ENCODE measurements around the gene SND1.

SND1 gene

GRCh38 chr7:128026551-128026950, 374.6 kb downstream of the SND1 start:
- TF ChIP-seq NFIC (IDR thresholded peaks at IDR 0.05) = no peak

- TF ChIP-seq YY1 (IDR thresholded peaks at IDR 0.05; ENCODE audit: low read depth) (no peak), NFIC (IDR thresholded peaks at IDR 0.05) (no peak), FOXM1 (IDR thresholded peaks at IDR 0.05; ENCODE audit: borderline replicate concordance, low read depth) (no peak), EGR1 (IDR thresholded peaks at IDR 0.05) (no peak), TEAD4 (IDR thresholded peaks at IDR 0.05) (no peak), ZBTB7A (IDR thresholded peaks at IDR 0.05; ENCODE audit: low read depth) (no peak), CREB1 (IDR thresholded peaks at IDR 0.05; ENCODE audit: low read depth) (no peak), TAF1 (IDR thresholded peaks at IDR 0.05; ENCODE audit: low read depth) (no peak), TCF12 (IDR thresholded peaks at IDR 0.05; ENCODE audit: low read depth) (no peak), RAD21 (IDR thresholded peaks at IDR 0.05; ENCODE audit: low read depth) (no peak), EP300 (IDR thresholded peaks at IDR 0.05; ENCODE audit: borderline replicate concordance) (no peak)
- TF ChIP-seq, protein P1, sequence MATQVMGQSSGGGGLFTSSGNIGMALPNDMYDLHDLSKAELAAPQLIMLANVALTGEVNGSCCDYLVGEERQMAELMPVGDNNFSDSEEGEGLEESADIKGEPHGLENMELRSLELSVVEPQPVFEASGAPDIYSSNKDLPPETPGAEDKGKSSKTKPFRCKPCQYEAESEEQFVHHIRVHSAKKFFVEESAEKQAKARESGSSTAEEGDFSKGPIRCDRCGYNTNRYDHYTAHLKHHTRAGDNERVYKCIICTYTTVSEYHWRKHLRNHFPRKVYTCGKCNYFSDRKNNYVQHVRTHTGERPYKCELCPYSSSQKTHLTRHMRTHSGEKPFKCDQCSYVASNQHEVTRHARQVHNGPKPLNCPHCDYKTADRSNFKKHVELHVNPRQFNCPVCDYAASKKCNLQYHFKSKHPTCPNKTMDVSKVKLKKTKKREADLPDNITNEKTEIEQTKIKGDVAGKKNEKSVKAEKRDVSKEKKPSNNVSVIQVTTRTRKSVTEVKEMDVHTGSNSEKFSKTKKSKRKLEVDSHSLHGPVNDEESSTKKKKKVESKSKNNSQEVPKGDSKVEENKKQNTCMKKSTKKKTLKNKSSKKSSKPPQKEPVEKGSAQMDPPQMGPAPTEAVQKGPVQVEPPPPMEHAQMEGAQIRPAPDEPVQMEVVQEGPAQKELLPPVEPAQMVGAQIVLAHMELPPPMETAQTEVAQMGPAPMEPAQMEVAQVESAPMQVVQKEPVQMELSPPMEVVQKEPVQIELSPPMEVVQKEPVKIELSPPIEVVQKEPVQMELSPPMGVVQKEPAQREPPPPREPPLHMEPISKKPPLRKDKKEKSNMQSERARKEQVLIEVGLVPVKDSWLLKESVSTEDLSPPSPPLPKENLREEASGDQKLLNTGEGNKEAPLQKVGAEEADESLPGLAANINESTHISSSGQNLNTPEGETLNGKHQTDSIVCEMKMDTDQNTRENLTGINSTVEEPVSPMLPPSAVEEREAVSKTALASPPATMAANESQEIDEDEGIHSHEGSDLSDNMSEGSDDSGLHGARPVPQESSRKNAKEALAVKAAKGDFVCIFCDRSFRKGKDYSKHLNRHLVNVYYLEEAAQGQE (IDR thresholded peaks at IDR 0.05; ENCODE audit: low read depth) = no peak
- TF ChIP-seq, protein P2, sequence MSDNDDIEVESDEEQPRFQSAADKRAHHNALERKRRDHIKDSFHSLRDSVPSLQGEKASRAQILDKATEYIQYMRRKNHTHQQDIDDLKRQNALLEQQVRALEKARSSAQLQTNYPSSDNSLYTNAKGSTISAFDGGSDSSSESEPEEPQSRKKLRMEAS (IDR thresholded peaks at IDR 0.05) = no peak
- TF ChIP-seq, protein P3, sequence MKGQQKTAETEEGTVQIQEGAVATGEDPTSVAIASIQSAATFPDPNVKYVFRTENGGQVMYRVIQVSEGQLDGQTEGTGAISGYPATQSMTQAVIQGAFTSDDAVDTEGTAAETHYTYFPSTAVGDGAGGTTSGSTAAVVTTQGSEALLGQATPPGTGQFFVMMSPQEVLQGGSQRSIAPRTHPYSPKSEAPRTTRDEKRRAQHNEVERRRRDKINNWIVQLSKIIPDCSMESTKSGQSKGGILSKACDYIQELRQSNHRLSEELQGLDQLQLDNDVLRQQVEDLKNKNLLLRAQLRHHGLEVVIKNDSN (IDR thresholded peaks at IDR 0.05) = no peak
Measured at GRCh38 chr7:128027485-128027980, 375.5 kb downstream of the SND1 start.

GRCh38 chr7:128029405-128029995, 377.5 kb downstream of the SND1 start:
- no peak for TF ChIP-seq NFIC (IDR thresholded peaks at IDR 0.05)
- TF ChIP-seq, protein P3 (IDR thresholded peaks at IDR 0.05) = no peak
- TF ChIP-seq, protein P1 (IDR thresholded peaks at IDR 0.05; ENCODE audit: low read depth) = no peak
- TF ChIP-seq TAF1 (IDR thresholded peaks at IDR 0.05; ENCODE audit: low read depth) = no peak
- no peak for TF ChIP-seq EP300 (IDR thresholded peaks at IDR 0.05; ENCODE audit: borderline replicate concordance)
- no peak for TF ChIP-seq TEAD4 (IDR thresholded peaks at IDR 0.05)
- no peak for TF ChIP-seq CREB1 (IDR thresholded peaks at IDR 0.05; ENCODE audit: low read depth)
- no peak for TF ChIP-seq RAD21 (IDR thresholded peaks at IDR 0.05; ENCODE audit: low read depth)
- TF ChIP-seq ZBTB7A (IDR thresholded peaks at IDR 0.05; ENCODE audit: low read depth) = no peak
- no peak for TF ChIP-seq YY1 (IDR thresholded peaks at IDR 0.05; ENCODE audit: low read depth)
- TF ChIP-seq TCF12 (IDR thresholded peaks at IDR 0.05; ENCODE audit: low read depth) = no peak
- no peak for TF ChIP-seq EGR1 (IDR thresholded peaks at IDR 0.05)
- no peak for TF ChIP-seq CEBPB (IDR thresholded peaks at IDR 0.05)
- no peak for TF ChIP-seq FOXM1 (IDR thresholded peaks at IDR 0.05; ENCODE audit: borderline replicate concordance, low read depth)
- TF ChIP-seq, protein P2 (IDR thresholded peaks at IDR 0.05) = no peak

- no peak for TF ChIP-seq EP300 (IDR thresholded peaks at IDR 0.05; ENCODE audit: borderline replicate concordance)
- TF ChIP-seq TCF12 (IDR thresholded peaks at IDR 0.05; ENCODE audit: low read depth) = no peak
- no peak for TF ChIP-seq RAD21 (IDR thresholded peaks at IDR 0.05; ENCODE audit: low read depth)
- TF ChIP-seq, protein P2 (IDR thresholded peaks at IDR 0.05) = no peak
Measured at GRCh38 chr7:128030263-128030653, 378.3 kb downstream of the SND1 start.

DNA sequence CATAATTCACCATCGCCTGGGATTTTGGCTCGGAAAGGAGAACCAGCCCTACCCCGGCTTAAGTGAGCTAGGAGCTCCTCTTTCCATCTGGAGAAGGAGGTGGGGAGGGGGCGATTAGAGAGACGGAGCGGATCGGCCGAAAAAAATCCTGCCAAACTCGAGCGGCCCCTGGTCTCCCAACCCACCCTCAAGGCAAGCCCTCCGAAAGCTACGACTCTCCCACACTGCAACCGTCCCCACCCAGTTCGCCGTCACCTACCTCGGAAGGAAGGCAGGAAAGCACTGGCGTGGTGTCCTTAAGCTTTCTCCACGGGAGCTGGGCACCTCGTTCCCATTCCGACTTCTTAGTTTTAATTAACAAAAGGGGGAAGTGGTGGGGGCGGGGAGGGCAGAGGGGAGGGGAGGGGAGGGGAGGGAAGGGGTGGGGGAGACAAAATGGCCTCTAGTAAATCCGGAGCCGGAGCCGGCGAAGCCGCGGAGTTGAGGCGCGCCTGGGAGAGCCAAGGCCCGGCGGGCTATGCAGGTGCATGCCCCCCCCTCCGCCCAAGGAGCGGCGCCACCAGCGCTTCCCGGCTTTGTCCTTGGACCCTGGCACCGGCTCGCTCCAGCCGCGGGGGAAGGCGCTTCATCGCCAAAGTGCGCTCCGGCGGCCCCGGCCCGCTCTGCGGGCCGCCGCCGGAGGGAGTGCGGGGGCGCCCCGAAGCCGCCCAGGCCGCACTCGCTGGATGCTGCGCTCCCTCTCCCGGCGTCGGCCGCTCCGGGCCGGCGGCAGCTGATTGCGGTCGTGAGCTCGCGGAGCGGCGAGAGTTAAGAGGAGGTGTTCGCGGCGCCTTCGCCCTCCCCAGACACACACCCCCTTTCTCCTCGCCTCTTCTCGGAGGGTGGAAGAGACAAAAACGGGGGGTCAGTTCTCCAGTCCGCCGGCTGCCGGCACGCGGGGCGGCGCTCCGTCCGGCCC, 378.9 kb downstream of the SND1 start, which contains the start of gene LRRC4:
LRRC4 (minus strand) TSS at position 784 of the 958 bp plus-strand sequence. CDS start 797 bp downstream, outside the sequence.
- no peak for TF ChIP-seq RAD21 (IDR thresholded peaks at IDR 0.05; ENCODE audit: low read depth)
- TF ChIP-seq ZBTB7A (IDR thresholded peaks at IDR 0.05; ENCODE audit: low read depth) = 0 out of 2 replicates have a peak, but pooled peaks have one; percentile 8
- TF ChIP-seq TCF12 (IDR thresholded peaks at IDR 0.05; ENCODE audit: low read depth) = 0 out of 2 replicates have a peak, but pooled peaks have one; percentile 17
- TF ChIP-seq, protein P2 (IDR thresholded peaks at IDR 0.05) = peak; percentile 4; the same call in 1 of the 2 replicates

Data from Ishikawa (cell line).